Neural progenitor cell (in vitro differentiated cells): ENCODE data around the gene TMEM154. TPM values are rescaled to one million over a fixed set of nuclear protein-coding genes. Genes with fewer than 3 reads are reported as not detected.

Experiments used
- DNase-seq: peaks from one replicate; pipeline ENCODE4 v3.0.0-alpha.2; 2016; ENCODE audit warnings: low spot score
- H2AFZ ChIP-seq: fragments of 200-600 bp; sonication (generic); replicated peaks from 2 replicates; pipeline ENCODE4 v1.6.1; 2016; ENCODE audit warnings: antibody characterized with exemption
- H3F3A ChIP-seq: fragments of 200-600 bp; sonication (generic); 2 replicates; pipeline ENCODE4 v1.6.1; 2016; ENCODE audit warnings: antibody characterized with exemption, low read depth
- H3K27ac ChIP-seq: fragments of 200-600 bp; sonication (generic); 2 replicates; pipeline ENCODE4 v1.5.1; 2016; ENCODE audit warnings: mild to moderate bottlenecking
- H3K27me3 ChIP-seq: fragments of 200-600 bp; sonication (generic); 2 replicates; pipeline ENCODE4 v1.6.1; 2016; ENCODE audit warnings: mild to moderate bottlenecking, moderate library complexity
- H3K36me3 ChIP-seq: fragments of 200-600 bp; sonication (generic); 2 replicates; pipeline ENCODE4 v1.5.1; 2016
- H3K4me1 ChIP-seq: fragments of 200-600 bp; sonication (generic); 2 replicates; pipeline ENCODE4 v1.6.1; 2016; ENCODE audit warnings: mixed run types
- H3K4me2 ChIP-seq: fragments of 200-600 bp; sonication (generic); 2 replicates; pipeline ENCODE4 v1.6.1; 2016
- H3K4me3 ChIP-seq: fragments of 200-600 bp; sonication (generic); 2 replicates; pipeline ENCODE4 v1.5.1; 2016
- H3K79me2 ChIP-seq: fragments of 200-600 bp; sonication (generic); 2 replicates; pipeline ENCODE4 v1.6.1; 2016; ENCODE audit warnings: low read depth
- H3K9ac ChIP-seq: fragments of 200-600 bp; sonication (generic); 2 replicates; pipeline ENCODE4 v1.6.1; 2016
- H3K9me3 ChIP-seq: fragments of 200-600 bp; sonication (generic); 2 replicates; pipeline ENCODE4 v1.5.1; 2016; ENCODE audit warnings: low read depth
- H4K20me1 ChIP-seq: fragments of 200-600 bp; sonication (generic); 2 replicates; pipeline ENCODE4 v1.6.1; 2016; ENCODE audit warnings: low read depth
- H3K27ac Mint-ChIP-seq: 3 replicates; pipeline ENCODE4 v1.8.0; 2021; ENCODE audit warnings: mixed read lengths
- H3K27me3 Mint-ChIP-seq: 2 replicates; pipeline ENCODE4 v1.8.0; 2022; ENCODE audit warnings: low read depth, mild to moderate bottlenecking, inconsistent platforms, moderate library complexity, mixed read lengths; ENCODE audit not compliant: insufficient read depth
- H3K36me3 Mint-ChIP-seq: 3 replicates; pipeline ENCODE4 v1.8.0; 2021; ENCODE audit warnings: mixed read lengths
- H3K4me1 Mint-ChIP-seq: 3 replicates; pipeline ENCODE4 v1.8.0; 2021; ENCODE audit warnings: mixed read lengths
- H3K4me3 Mint-ChIP-seq: 3 replicates; pipeline ENCODE4 v1.8.0; 2021; ENCODE audit warnings: mild to moderate bottlenecking, moderate library complexity, mixed read lengths
- H3K9me3 Mint-ChIP-seq: 3 replicates; pipeline ENCODE4 v1.8.0; 2020; ENCODE audit warnings: mixed read lengths
- CTCF ChIP-seq: fragments of 200-600 bp; sonication (generic); IDR thresholded peaks from 2 replicates; pipeline ENCODE4 v1.5.1; 2017; ENCODE audit warnings: antibody characterized with exemption, mild to moderate bottlenecking
- EZH2 ChIP-seq: fragments of 200-600 bp; sonication (generic); IDR thresholded peaks from 2 replicates; pipeline ENCODE4 v1.6.1; 2017; ENCODE audit warnings: antibody characterized with exemption, mild to moderate bottlenecking, moderate library complexity
- EZH2phosphoT487 ChIP-seq: fragments of 200-600 bp; sonication (generic); IDR thresholded peaks from 2 replicates; pipeline ENCODE4 v1.6.1; 2017; ENCODE audit warnings: antibody characterized with exemption
- total RNA-seq: library from RNA; depleted of rRNA; stranded (reverse); fragments of >200 nt; gene quantifications from 2 replicates; pipeline ENCODE4 v1.2.3, GENCODE V29; 2015; ENCODE audit warnings: low replicate concordance

TMEM154 gene
- total RNA-seq, 1 donor from 2014 or later = 3.0 TPM

GRCh38 chr4:152727784-152728183 is 48.0 kb upstream of the TMEM154 start:
- no peaks in the 10 kb centered on the region for H3K36me3 Mint-ChIP-seq
- Histone ChIP-seq H3K9ac (no peak overlapping the region), H3K9me3 (no peaks in the 10 kb centered on the region), H3K4me2 (no peak overlapping the region), H3K27me3 (no peaks in the 10 kb centered on the region), H3K27ac (no peak overlapping the region), H3K4me3 (no peak overlapping the region), H3K36me3 (no peaks in the 10 kb centered on the region), H3K79me2 (no peaks in the 10 kb centered on the region), H4K20me1 (no peaks in the 10 kb centered on the region), H3F3A (no peaks in the 10 kb centered on the region), H3K4me1 (no peaks in the 10 kb centered on the region), H2AFZ (no peak overlapping the region)
- no peaks in the 10 kb centered on the region for H3K27me3 Mint-ChIP-seq
- H3K4me1 Mint-ChIP-seq = no peaks in the 10 kb centered on the region
- H3K9me3 Mint-ChIP-seq = no peaks in the 10 kb centered on the region
- DNase-seq = no peak
- TF ChIP-seq EZH2phosphoT487 = no peak
- no peak for TF ChIP-seq EZH2
- no peak for TF ChIP-seq CTCF
- no peak overlapping the region for H3K27ac Mint-ChIP-seq
- no peak overlapping the region for H3K4me3 Mint-ChIP-seq

- no peaks in the 10 kb centered on the region for H3K36me3 Mint-ChIP-seq
- no peak overlapping the region for H3K4me2 ChIP-seq
- TF ChIP-seq EZH2phosphoT487 (no peak), EZH2 (no peak), CTCF (no peak)
Observed at GRCh38 chr4:152724494-152724893, 44.7 kb upstream of the TMEM154 start.

GRCh38 chr4:152723236-152723635 is 43.4 kb upstream of the TMEM154 start:
- H3K4me3 Mint-ChIP-seq = no peak overlapping the region
- Histone ChIP-seq H3K4me1 (no peaks in the 10 kb centered on the region), H3K36me3 (no peaks in the 10 kb centered on the region), H4K20me1 (no peaks in the 10 kb centered on the region), H3K4me3 (no peak overlapping the region), H3K9ac (no peak overlapping the region), H3K27me3 (no peaks in the 10 kb centered on the region), H2AFZ (no peak overlapping the region), H3K27ac (no peak overlapping the region), H3K4me2 (no peak overlapping the region), H3K9me3 (no peaks in the 10 kb centered on the region), H3K79me2 (no peaks in the 10 kb centered on the region), H3F3A (no peaks in the 10 kb centered on the region)
- no peak for TF ChIP-seq CTCF
- TF ChIP-seq EZH2phosphoT487 = no peak
- no peak for TF ChIP-seq EZH2
- peaks cover 19% of the 10 kb centered on the region for H3K4me1 Mint-ChIP-seq
- no peak overlapping the region for H3K27ac Mint-ChIP-seq
- no peaks in the 10 kb centered on the region for H3K27me3 Mint-ChIP-seq
- no peaks in the 10 kb centered on the region for H3K36me3 Mint-ChIP-seq
- no peaks in the 10 kb centered on the region for H3K9me3 Mint-ChIP-seq
- DNase-seq = no peak

More at GRCh38 chr4:152724494-152724893, 44.7 kb upstream of the TMEM154 start:
- Mint-ChIP-seq H3K9me3 (no peaks in the 10 kb centered on the region), H3K27ac (no peak overlapping the region), H3K4me3 (no peak overlapping the region), H3K4me1 (peaks cover 10% of the 10 kb centered on the region), H3K27me3 (no peaks in the 10 kb centered on the region)
- Histone ChIP-seq H3K79me2 (no peaks in the 10 kb centered on the region), H3K4me3 (no peak overlapping the region), H4K20me1 (no peaks in the 10 kb centered on the region), H3K27ac (no peak overlapping the region), H3F3A (no peaks in the 10 kb centered on the region), H3K36me3 (no peaks in the 10 kb centered on the region), H3K9me3 (no peaks in the 10 kb centered on the region), H2AFZ (no peak overlapping the region), H3K9ac (no peak overlapping the region), H3K4me1 (no peaks in the 10 kb centered on the region), H3K27me3 (no peaks in the 10 kb centered on the region)
- no peak for DNase-seq
